Measurements from ENCODE around the gene JADE2.

The JADE2 gene

GRCh38 chr5:134545070-134545868, 19.8 kb downstream of the JADE2 start:
- peak overlapping the region; percentile 52 for H3K4me3 ChIP-seq (ENCODE audit: low read depth, low read length, poor library complexity, severe bottlenecking)
- peak overlapping the region; percentile 69 for H3K9ac ChIP-seq (ENCODE audit: low read length)
- H3K27ac ChIP-seq (ENCODE audit: low read depth, low read length, poor library complexity, severe bottlenecking): peak overlapping the region; percentile 98
- peaks cover 92% of the 10 kb centered on the region for H3K4me1 ChIP-seq (ENCODE audit: insufficient read depth, low read length, severe bottlenecking)
- peak overlapping the region; percentile 65 for H3K4me2 ChIP-seq (ENCODE audit: low read length)
- H3K27me3 ChIP-seq (ENCODE audit: insufficient read depth, low read length): no peaks in the 10 kb centered on the region
- H3K36me3 ChIP-seq (ENCODE audit: insufficient read depth, low read length): peaks cover 30% of the 10 kb centered on the region; the same call in 1 of the 2 replicates
- no peak for TF ChIP-seq EZH2 (IDR thresholded peaks at IDR 0.05; ENCODE audit: borderline replicate concordance, low read length)
- TF ChIP-seq CTCF (IDR thresholded peaks at IDR 0.05; ENCODE audit: low read length): peak; percentile 15; the same call in 1 of the 2 replicates
- no peaks in the 10 kb centered on the region for H3F3A ChIP-seq (ENCODE audit: insufficient read depth, low read length)
- H3K79me2 ChIP-seq (ENCODE audit: insufficient read depth, low read length): no peaks in the 10 kb centered on the region
- no peaks in the 10 kb centered on the region for H3K9me2 ChIP-seq (ENCODE audit: low read depth, low read length)
- no peak overlapping the region for H2AFZ ChIP-seq (ENCODE audit: low read length)
- no peaks in the 10 kb centered on the region for H4K20me1 ChIP-seq (ENCODE audit: insufficient read depth, low read length)
- no peaks in the 10 kb centered on the region for H3K9me3 ChIP-seq (ENCODE audit: low read length)

GRCh38 chr5:134547066-134547465, 21.6 kb downstream of the JADE2 start:
- peak overlapping the region; percentile 4; the same call in 1 of the 2 replicates for H3K4me2 ChIP-seq (ENCODE audit: low read length)
- H3K9ac ChIP-seq (ENCODE audit: low read length): peak overlapping the region; percentile 37; the same call in 1 of the 2 replicates

GRCh38 chr5:134547579-134547978, 22.1 kb downstream of the JADE2 start:
- Histone ChIP-seq H3K4me2 (ENCODE audit: low read length) (peak overlapping the region; percentile 20; the same call in 1 of the 2 replicates), H3K4me3 (ENCODE audit: low read depth, low read length, poor library complexity, severe bottlenecking) (no peak overlapping the region), H3F3A (ENCODE audit: insufficient read depth, low read length) (no peaks in the 10 kb centered on the region), H2AFZ (ENCODE audit: low read length) (no peak overlapping the region), H3K9ac (ENCODE audit: low read length) (peak overlapping the region; percentile 10; the same call in 1 of the 2 replicates), H3K36me3 (ENCODE audit: insufficient read depth, low read length) (peaks cover 35% of the 10 kb centered on the region; the same call in 1 of the 2 replicates), H4K20me1 (ENCODE audit: insufficient read depth, low read length) (no peaks in the 10 kb centered on the region), H3K27ac (ENCODE audit: low read depth, low read length, poor library complexity, severe bottlenecking) (peak overlapping the region; percentile 98), H3K79me2 (ENCODE audit: insufficient read depth, low read length) (no peaks in the 10 kb centered on the region), H3K27me3 (ENCODE audit: insufficient read depth, low read length) (no peaks in the 10 kb centered on the region), H3K4me1 (ENCODE audit: insufficient read depth, low read length, severe bottlenecking) (peaks cover 85% of the 10 kb centered on the region), H3K9me3 (ENCODE audit: low read length) (no peaks in the 10 kb centered on the region), H3K9me2 (ENCODE audit: low read depth, low read length) (no peaks in the 10 kb centered on the region)
- no peak for TF ChIP-seq EZH2 (IDR thresholded peaks at IDR 0.05; ENCODE audit: borderline replicate concordance, low read length)
- no peak for TF ChIP-seq CTCF (IDR thresholded peaks at IDR 0.05; ENCODE audit: low read length)

More at GRCh38 chr5:134547066-134547465, 21.6 kb downstream of the JADE2 start:
- Histone ChIP-seq H2AFZ (ENCODE audit: low read length) (no peak overlapping the region), H3K4me3 (ENCODE audit: low read depth, low read length, poor library complexity, severe bottlenecking) (no peak overlapping the region), H3K9me2 (ENCODE audit: low read depth, low read length) (no peaks in the 10 kb centered on the region), H4K20me1 (ENCODE audit: insufficient read depth, low read length) (no peaks in the 10 kb centered on the region), H3K27ac (ENCODE audit: low read depth, low read length, poor library complexity, severe bottlenecking) (peak overlapping the region; percentile 98), H3K79me2 (ENCODE audit: insufficient read depth, low read length) (no peaks in the 10 kb centered on the region), H3K36me3 (ENCODE audit: insufficient read depth, low read length) (peaks cover 32% of the 10 kb centered on the region; the same call in 1 of the 2 replicates), H3F3A (ENCODE audit: insufficient read depth, low read length) (no peaks in the 10 kb centered on the region), H3K9me3 (ENCODE audit: low read length) (no peaks in the 10 kb centered on the region), H3K27me3 (ENCODE audit: insufficient read depth, low read length) (no peaks in the 10 kb centered on the region), H3K4me1 (ENCODE audit: insufficient read depth, low read length, severe bottlenecking) (peaks cover 87% of the 10 kb centered on the region)
- no peak for TF ChIP-seq CTCF (IDR thresholded peaks at IDR 0.05; ENCODE audit: low read length)
- TF ChIP-seq EZH2 (IDR thresholded peaks at IDR 0.05; ENCODE audit: borderline replicate concordance, low read length): no peak

All from OCI-LY1 (cell line).